Stimulated activated naive B cell treated with anti-CD40 and anti-IgM and Interleukin-4, amounts not matched to agents 10 μg/mL and 1 μg/mL and 100 μg/mL, for 72 hours (primary cell): ENCODE data around the gene MRPL39.
"Not testable (repeated sequence)": the region's sequence is repeated elsewhere in the genome, so short reads cannot be mapped to it uniquely, and the experiment has no call there.

Source experiments
- ATAC-seq, 2 donors: fragments of 150-1000 bp; cut with Tn5 transposase; replicated peaks; 2 replicates each; pipeline ENCODE4 v1.10.0; 2021; ENCODE audit warnings: moderate library complexity in 1 of 2
- DNase-seq: peaks from one replicate; pipeline ENCODE4 v3.0.0; 2021
- H3K27ac Mint-ChIP-seq: one replicate; pipeline ENCODE4 v1.8.0; 2022; ENCODE audit warnings: mild to moderate bottlenecking, mixed read lengths
- H3K27me3 Mint-ChIP-seq, 2 donors: one replicate each; pipeline ENCODE4 v1.8.0; 2022; ENCODE audit warnings: mixed read lengths in 2 of 2
- H3K36me3 Mint-ChIP-seq, 2 donors: one replicate each; pipeline ENCODE4 v1.8.0; 2022; ENCODE audit warnings: mixed read lengths in 2 of 2, mild to moderate bottlenecking in 1 of 2
- H3K4me1 Mint-ChIP-seq, 2 donors: one replicate each; pipeline ENCODE4 v1.8.0; 2022; ENCODE audit warnings: mixed read lengths in 2 of 2, mild to moderate bottlenecking in 1 of 2
- H3K4me3 Mint-ChIP-seq, 2 donors: one replicate each; pipeline ENCODE4 v1.8.0; 2022; ENCODE audit warnings: mild to moderate bottlenecking in 2 of 2, mixed read lengths in 2 of 2, moderate library complexity in 1 of 2
- H3K9me3 Mint-ChIP-seq, 2 donors: one replicate each; pipeline ENCODE4 v1.8.0; 2022; ENCODE audit warnings: mixed read lengths in 2 of 2, mild to moderate bottlenecking in 1 of 2

MRPL39 gene

GRCh38 chr21:25635310-25635709 is 28.0 kb upstream of the MRPL39 start:
- peaks cover 0 to 3% of the 10 kb centered on the region in 2 donors for H3K9me3 Mint-ChIP-seq
- no peak overlapping the region for H3K27ac Mint-ChIP-seq
- DNase-seq: no peak
- peaks cover 12 to 24% of the 10 kb centered on the region in 2 donors for H3K4me1 Mint-ChIP-seq
- H3K27me3 Mint-ChIP-seq: peaks cover 0 to 10% of the 10 kb centered on the region in 2 donors
- H3K36me3 Mint-ChIP-seq: peaks cover 0 to 2% of the 10 kb centered on the region in 2 donors
- no peak for ATAC-seq
- H3K4me3 Mint-ChIP-seq: no peak overlapping the region

GRCh38 chr21:25632296-25632695 is 25.0 kb upstream of the MRPL39 start:
- peaks cover 0 to 10% of the 10 kb centered on the region in 2 donors for H3K27me3 Mint-ChIP-seq

GRCh38 chr21:25626757-25627156 is 19.5 kb upstream of the MRPL39 start:
- ATAC-seq (no peak), DNase-seq (no peak)
- H3K36me3 Mint-ChIP-seq: no peaks in the 10 kb centered on the region
- no peaks in the 10 kb centered on the region for H3K27me3 Mint-ChIP-seq
- no peaks in the 10 kb centered on the region for H3K9me3 Mint-ChIP-seq
- H3K27ac Mint-ChIP-seq: no peak overlapping the region
- H3K4me3 Mint-ChIP-seq: no peak overlapping the region
- H3K4me1 Mint-ChIP-seq: no peaks in the 10 kb centered on the region

More at GRCh38 chr21:25632296-25632695, 25.0 kb upstream of the MRPL39 start:
- DNase-seq (no peak), ATAC-seq (no peak)
- H3K36me3 Mint-ChIP-seq: no peaks in the 10 kb centered on the region
- no peak overlapping the region for H3K27ac Mint-ChIP-seq
- H3K4me1 Mint-ChIP-seq: peaks cover 4 to 5% of the 10 kb centered on the region in 2 donors
- H3K9me3 Mint-ChIP-seq: no peaks in the 10 kb centered on the region
- no peak overlapping the region for H3K4me3 Mint-ChIP-seq

GRCh38 chr21:25625776-25626555 is 18.7 kb upstream of the MRPL39 start:
- H3K27ac Mint-ChIP-seq, DNase-seq, ATAC-seq, H3K27me3 Mint-ChIP-seq, H3K9me3 Mint-ChIP-seq, H3K4me1 Mint-ChIP-seq, H3K36me3 Mint-ChIP-seq, H3K4me3 Mint-ChIP-seq: not testable (repeated sequence)

GRCh38 chr21:25625036-25625435 is 17.8 kb upstream of the MRPL39 start:
- H3K36me3 Mint-ChIP-seq: no peaks in the 10 kb centered on the region
- no peaks in the 10 kb centered on the region for H3K27me3 Mint-ChIP-seq
- H3K9me3 Mint-ChIP-seq: no peaks in the 10 kb centered on the region
- DNase-seq (no peak), ATAC-seq (no peak)
- H3K4me3 Mint-ChIP-seq: no peak overlapping the region
- H3K27ac Mint-ChIP-seq: no peak overlapping the region
- H3K4me1 Mint-ChIP-seq: no peaks in the 10 kb centered on the region

GRCh38 chr21:25624511-25624910 is 17.2 kb upstream of the MRPL39 start:
- H3K4me1 Mint-ChIP-seq: no peaks in the 10 kb centered on the region
- ATAC-seq: no peak
- H3K36me3 Mint-ChIP-seq: no peaks in the 10 kb centered on the region
- no peak overlapping the region for H3K4me3 Mint-ChIP-seq
- no peaks in the 10 kb centered on the region for H3K9me3 Mint-ChIP-seq
- no peaks in the 10 kb centered on the region for H3K27me3 Mint-ChIP-seq
- no peak for DNase-seq
- H3K27ac Mint-ChIP-seq: no peak overlapping the region

- Mint-ChIP-seq H3K27me3 (no peaks in the 10 kb centered on the region), H3K36me3 (no peaks in the 10 kb centered on the region), H3K4me3 (no peak overlapping the region), H3K27ac (no peak overlapping the region), H3K9me3 (no peaks in the 10 kb centered on the region), H3K4me1 (no peaks in the 10 kb centered on the region)
- DNase-seq (no peak), ATAC-seq (no peak)
Observed at GRCh38 chr21:25619198-25619597, 11.9 kb upstream of the MRPL39 start.

- no peak overlapping the region for H3K27ac Mint-ChIP-seq
- H3K4me3 Mint-ChIP-seq: no peak overlapping the region
- no peak for DNase-seq
- no peaks in the 10 kb centered on the region for H3K27me3 Mint-ChIP-seq
- no peaks in the 10 kb centered on the region for H3K9me3 Mint-ChIP-seq
- no peaks in the 10 kb centered on the region for H3K36me3 Mint-ChIP-seq
- ATAC-seq: no peak
- H3K4me1 Mint-ChIP-seq: no peaks in the 10 kb centered on the region
Observed at GRCh38 chr21:25615880-25616279, 8.6 kb upstream of the MRPL39 start.

- no peaks in the 10 kb centered on the region for H3K36me3 Mint-ChIP-seq
- DNase-seq (no peak), ATAC-seq (no peak)
- no peaks in the 10 kb centered on the region for H3K27me3 Mint-ChIP-seq
- H3K4me3 Mint-ChIP-seq: no peak overlapping the region
- no peaks in the 10 kb centered on the region for H3K9me3 Mint-ChIP-seq
- no peak overlapping the region for H3K27ac Mint-ChIP-seq
- H3K4me1 Mint-ChIP-seq: no peaks in the 10 kb centered on the region
Observed at GRCh38 chr21:25614441-25614840, 7.2 kb upstream of the MRPL39 start.

GRCh38 chr21:25608044-25608737 is 910 bp upstream of the MRPL39 start:
- ATAC-seq (peak; percentile 82 to 84), DNase-seq (peak; percentile 69)
- Mint-ChIP-seq H3K36me3 (peaks cover 5 to 13% of the 10 kb centered on the region in 2 donors), H3K4me1 (peaks cover 14 to 30% of the 10 kb centered on the region in 2 donors), H3K27ac (peak overlapping the region; percentile 71), H3K27me3 (no peaks in the 10 kb centered on the region), H3K4me3 (peak overlapping the region; percentile 87 to 96), H3K9me3 (no peaks in the 10 kb centered on the region)

- ATAC-seq (peak; percentile 22 to 62), DNase-seq (no peak)
- Mint-ChIP-seq H3K4me3 (no peak overlapping the region), H3K4me1 (peaks cover 26 to 40% of the 10 kb centered on the region in 2 donors), H3K27ac (peak overlapping the region; percentile 33), H3K9me3 (no peaks in the 10 kb centered on the region), H3K27me3 (no peaks in the 10 kb centered on the region), H3K36me3 (peaks cover 53 to 72% of the 10 kb centered on the region in 2 donors)
Observed at GRCh38 chr21:25589887-25590286, 17.4 kb downstream of the MRPL39 start.

GRCh38 chr21:25586791-25587190 is 20.5 kb downstream of the MRPL39 start:
- no peak for DNase-seq
- Mint-ChIP-seq H3K4me1 (peaks cover 20 to 52% of the 10 kb centered on the region in 2 donors), H3K9me3 (no peaks in the 10 kb centered on the region), H3K36me3 (peaks cover 46 to 71% of the 10 kb centered on the region in 2 donors), H3K4me3 (no peak overlapping the region), H3K27me3 (no peaks in the 10 kb centered on the region), H3K27ac (peak overlapping the region; percentile 65)
- ATAC-seq: no peak

GRCh38 chr21:25586326-25586725 is 21.0 kb downstream of the MRPL39 start:
- peak overlapping the region; percentile 65 for H3K27ac Mint-ChIP-seq
- peaks cover 43 to 69% of the 10 kb centered on the region in 2 donors for H3K36me3 Mint-ChIP-seq
- H3K9me3 Mint-ChIP-seq: no peaks in the 10 kb centered on the region
- DNase-seq (no peak), ATAC-seq (no peak)
- no peak overlapping the region for H3K4me3 Mint-ChIP-seq
- no peaks in the 10 kb centered on the region for H3K27me3 Mint-ChIP-seq
- peaks cover 20 to 51% of the 10 kb centered on the region in 2 donors for H3K4me1 Mint-ChIP-seq

- Mint-ChIP-seq H3K36me3 (peaks cover 40 to 65% of the 10 kb centered on the region in 2 donors), H3K9me3 (peaks cover 5% of the 10 kb centered on the region in 2 donors), H3K27me3 (no peaks in the 10 kb centered on the region), H3K4me1 (peaks cover 20 to 46% of the 10 kb centered on the region in 2 donors), H3K27ac (peak overlapping the region; percentile 15), H3K4me3 (no peak overlapping the region)
- no peak for ATAC-seq
- no peak for DNase-seq
Observed at GRCh38 chr21:25584833-25585676, 22.2 kb downstream of the MRPL39 start.
